GM19324 (cell line): Measurements from ENCODE around the gene PHAX.
A peak's percentile ranks its signal among the peaks of the same experiment; 100 is the strongest.
"Not testable (repeated sequence)": the region's sequence is repeated elsewhere in the genome, so short reads cannot be mapped to it uniquely, and the experiment has no call there.

Experiments
- ATAC-seq: cut with Tn5 transposase; IDR thresholded peaks from one replicate; pipeline ENCODE4 v1.9.1; 2021; ENCODE audit warnings: mild to moderate bottlenecking, moderate library complexity; ENCODE audit not compliant: unreplicated experiment, low FRiP score

The PHAX gene

GRCh38 chr5:126599971-126600630 is 646 bp upstream of the PHAX start:
- ATAC-seq, result not testable (repeated sequence)

GRCh38 chr5:126603402-126603991 is 2.8 kb downstream of the PHAX start:
- ATAC-seq, result no peak

DNA sequence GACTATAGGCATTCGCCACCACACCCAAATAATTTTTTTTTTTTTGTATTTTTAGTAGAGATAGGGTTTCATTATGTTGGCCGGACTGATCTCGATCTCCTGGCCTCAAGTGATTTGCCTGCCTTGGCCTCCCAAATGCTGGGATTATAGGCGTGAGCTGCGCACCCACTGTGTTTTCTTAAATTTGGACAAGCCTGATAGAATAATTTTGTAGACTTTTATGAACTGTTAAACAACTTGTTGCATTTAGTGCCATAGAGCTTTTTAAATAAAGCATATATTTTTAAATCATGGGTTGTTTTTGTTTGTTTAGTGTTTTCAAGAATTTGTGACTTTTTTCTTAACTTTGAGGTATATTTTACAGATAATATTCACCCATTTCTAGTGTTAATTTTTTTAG is 4.8 kb downstream of the PHAX start:
- no peak for ATAC-seq

DNA sequence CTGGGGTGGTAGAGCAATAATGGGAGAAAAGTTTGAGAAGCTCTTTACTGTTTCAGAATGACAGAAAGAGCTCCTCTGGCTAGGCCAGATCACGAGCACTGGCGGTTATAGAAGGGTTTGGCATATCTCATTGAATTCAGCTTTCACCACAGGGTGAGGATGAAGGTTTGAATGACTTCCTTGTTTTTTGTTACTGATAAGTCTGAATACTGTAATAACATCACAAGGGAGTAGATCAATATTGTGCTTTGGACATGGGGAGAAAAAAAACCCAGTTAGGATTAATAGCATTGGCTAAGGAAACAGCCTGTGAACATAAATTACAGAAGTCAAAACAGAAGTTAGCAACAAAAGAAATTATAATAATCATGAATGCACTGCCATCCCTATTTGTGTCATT is 9.4 kb downstream of the PHAX start:
- ATAC-seq, result no peak

- ATAC-seq, result no peak
Observed at GRCh38 chr5:126610616-126611015, 9.9 kb downstream of the PHAX start.

- no peak for ATAC-seq
Observed at GRCh38 chr5:126613941-126614592, 13.3 kb downstream of the PHAX start.

GRCh38 chr5:126615286-126615685 is 14.5 kb downstream of the PHAX start:
- ATAC-seq, result peak; percentile 94

DNA sequence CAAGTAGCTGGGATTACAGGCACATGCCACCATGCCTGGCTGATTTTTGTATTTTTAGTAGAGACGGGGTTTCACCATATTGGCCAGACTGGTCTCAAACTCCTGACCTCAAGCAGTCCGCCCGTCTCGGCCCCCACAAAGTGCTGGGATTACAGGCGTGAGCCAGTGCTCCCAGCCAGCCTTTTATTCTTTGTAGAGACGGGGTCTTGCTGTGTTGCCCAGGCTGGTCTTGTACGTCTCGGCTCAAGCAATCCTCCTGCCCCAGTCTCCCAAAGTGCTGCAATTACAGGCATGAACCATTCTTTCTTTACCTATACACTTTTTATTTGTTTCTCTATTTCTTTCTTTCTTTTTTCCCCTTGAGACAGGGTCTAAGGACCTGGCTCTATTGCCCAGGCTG is 16.9 kb downstream of the PHAX start:
- ATAC-seq, result not testable (repeated sequence)

DNA sequence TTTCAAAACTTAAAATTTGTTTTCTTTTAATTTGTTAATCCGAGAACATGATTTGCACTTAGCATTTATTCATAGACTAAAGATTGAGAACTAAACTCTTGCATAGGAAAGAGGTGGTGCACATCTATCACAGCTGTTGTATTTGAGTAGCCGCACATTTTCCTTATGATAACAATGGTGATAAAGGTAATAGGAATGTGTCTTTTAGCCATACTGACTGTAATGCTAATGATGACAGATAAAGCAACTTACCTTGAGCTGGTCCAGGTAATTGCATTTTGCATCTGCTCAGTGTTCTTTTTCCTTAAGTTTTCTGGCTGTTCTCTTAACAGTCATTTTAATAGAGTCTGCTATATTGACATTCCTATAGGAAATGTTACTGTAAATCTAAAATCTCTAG is 19.0 kb downstream of the PHAX start:
- no peak for ATAC-seq

DNA sequence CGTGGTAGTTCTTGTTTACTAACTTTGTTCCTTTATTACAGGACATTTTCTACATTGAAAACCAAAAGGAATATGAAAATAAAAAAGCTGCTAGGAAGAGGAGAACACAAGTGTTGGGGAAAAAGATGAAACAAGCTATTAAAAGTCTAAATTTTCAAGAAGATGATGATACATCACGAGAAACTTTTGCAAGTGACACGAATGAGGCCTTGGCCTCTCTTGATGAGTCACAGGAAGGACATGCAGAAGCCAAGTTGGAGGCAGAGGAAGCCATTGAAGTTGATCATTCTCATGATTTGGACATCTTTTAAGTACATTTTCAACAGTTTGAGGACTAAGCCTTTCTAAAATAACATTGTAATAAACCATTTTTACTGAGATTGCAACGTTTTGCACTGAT is 23.8 kb downstream of the PHAX start:
- ATAC-seq, result no peak

GRCh38 chr5:126628102-126628501 is 27.4 kb downstream of the PHAX start:
- ATAC-seq, result no peak

DNA sequence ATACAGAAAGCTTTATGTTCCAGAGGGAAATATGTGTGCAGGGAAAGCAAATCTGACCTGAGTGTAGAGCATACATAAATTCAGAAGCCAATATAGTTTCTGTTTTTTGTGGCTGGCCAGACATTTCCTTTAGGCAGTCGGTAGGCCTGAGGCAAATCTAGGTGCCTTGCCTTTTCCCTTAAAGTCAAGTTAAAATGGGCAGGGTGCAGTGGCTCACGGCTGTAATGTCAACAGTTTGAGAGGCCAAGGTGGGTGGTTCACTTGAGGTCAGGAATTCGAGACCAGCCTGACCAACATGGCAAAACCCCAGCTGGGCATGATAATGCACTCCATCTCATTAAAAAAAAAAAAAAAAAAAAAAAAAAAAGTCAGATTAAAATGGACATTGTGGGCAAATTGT is 31.2 kb downstream of the PHAX start:
- no peak for ATAC-seq

DNA sequence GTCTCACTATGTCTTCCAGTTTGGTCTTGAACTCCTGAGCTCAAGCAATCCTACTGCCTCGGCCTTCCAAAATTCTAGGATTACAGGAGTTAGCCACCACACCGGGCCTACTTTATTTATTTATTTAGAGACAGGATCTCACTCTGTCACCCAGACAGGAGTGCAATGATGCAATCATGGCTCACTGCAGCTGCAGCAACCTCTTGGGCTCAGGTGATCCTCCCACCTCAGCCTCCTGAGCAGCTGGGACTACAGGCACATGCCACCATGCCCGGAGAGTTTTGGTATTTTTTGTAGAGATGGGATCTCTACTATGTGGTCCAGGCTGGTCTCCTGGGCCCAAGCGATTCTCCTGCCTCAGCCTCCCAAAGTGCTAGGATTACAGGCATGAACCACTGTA is 32.8 kb downstream of the PHAX start:
- no peak for ATAC-seq

- no peak for ATAC-seq
Observed at GRCh38 chr5:126635585-126635984, 34.8 kb downstream of the PHAX start.

DNA sequence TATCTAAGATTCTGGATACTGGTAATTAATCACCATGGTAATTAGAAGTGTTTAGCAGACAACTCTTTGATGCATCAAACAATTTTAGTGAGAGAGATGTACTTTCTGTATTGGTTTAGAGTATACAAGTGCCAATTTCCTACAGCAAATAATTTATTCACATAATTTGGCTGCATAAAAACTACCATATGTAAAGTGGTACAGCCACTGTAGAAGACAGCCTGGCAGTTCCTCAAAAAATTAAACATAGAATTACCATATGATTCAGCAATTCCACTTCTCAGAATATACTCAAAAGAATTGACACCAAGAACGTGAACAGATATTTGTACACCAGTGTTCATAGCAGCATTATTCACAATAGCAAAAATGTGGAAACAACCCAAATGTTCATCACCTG is 36.2 kb downstream of the PHAX start:
- no peak for ATAC-seq

GRCh38 chr5:126640866-126641265 is 40.1 kb downstream of the PHAX start:
- ATAC-seq, result no peak

DNA sequence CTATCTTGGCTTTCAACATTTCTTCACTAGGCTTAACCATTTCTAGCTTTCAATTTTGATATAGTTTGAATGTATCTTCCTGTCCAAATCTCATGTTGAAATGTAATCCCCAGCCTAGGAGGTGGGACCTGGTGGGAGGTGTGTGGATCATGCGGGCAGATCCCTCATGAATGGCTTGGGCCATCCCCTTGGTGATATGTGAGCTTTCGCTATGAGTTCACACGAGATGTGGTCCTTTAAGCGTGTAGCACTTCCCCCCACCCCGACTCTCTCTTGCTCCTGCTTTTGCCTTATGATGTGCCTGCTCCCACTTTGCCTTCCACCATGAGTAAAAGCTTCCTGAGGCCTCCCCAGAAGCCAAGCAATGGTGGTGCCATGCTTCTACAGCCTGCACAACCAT is 40.6 kb downstream of the PHAX start:
- ATAC-seq, result no peak

DNA sequence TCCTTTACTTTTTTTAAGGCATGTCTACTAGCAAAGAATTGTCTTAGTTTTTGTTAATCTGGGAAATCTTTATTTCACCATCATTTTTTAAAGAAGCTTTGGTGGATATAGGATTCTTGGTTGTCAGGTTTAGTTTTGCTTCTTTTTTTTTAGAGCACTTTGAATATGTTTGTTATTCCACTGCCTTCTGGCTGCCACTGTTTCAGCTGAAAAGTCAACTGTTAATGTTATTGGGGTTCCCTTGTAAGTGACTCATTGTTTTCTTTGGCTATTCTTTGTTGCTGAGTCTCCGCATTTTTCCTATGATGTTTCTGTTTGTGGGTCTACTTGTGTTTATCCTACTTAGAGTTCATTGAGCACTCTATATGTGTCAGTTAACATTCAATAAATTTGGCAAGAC is 44.4 kb downstream of the PHAX start:
- ATAC-seq, result no peak

GRCh38 chr5:126647071-126647470 is 46.3 kb downstream of the PHAX start:
- no peak for ATAC-seq

DNA sequence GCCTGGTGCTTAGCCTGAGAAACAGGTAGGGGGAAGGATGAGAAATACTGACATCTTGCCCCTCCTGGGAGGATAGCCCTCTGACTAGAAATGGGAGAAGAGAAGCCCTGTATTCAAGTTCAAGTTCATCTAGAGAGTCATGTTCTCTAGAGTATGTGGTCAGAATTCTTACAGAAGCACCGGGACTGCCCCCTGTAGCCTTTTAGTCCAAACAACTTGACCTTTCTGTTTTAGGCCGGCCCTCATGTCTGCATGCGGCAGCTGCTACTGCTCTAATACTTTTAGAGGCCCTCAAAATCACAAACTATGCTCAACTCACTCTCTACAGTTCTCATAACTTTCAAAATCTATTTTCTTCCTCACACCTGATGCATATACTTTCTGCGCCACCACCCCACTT is 47.7 kb downstream of the PHAX start:
- no peak for ATAC-seq

DNA sequence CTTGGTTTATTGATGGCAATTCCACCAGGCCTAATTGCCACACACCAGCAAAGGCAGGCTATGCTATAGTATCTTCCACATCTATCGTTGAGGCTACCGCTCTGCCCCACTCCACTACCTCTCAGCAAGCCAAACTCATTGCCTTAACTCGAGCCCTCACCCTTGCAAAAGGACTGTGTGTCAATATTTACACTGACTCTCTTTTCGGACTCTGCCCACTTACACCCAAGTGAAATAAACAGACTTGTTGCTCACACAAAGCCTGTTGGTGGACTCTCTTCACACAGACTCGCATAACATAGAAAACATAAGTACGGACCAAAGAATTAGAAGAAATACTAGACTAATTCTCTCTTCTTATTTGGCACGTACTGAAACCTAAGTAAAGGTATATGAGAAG is 48.3 kb downstream of the PHAX start:
- ATAC-seq, result not testable (repeated sequence)

DNA sequence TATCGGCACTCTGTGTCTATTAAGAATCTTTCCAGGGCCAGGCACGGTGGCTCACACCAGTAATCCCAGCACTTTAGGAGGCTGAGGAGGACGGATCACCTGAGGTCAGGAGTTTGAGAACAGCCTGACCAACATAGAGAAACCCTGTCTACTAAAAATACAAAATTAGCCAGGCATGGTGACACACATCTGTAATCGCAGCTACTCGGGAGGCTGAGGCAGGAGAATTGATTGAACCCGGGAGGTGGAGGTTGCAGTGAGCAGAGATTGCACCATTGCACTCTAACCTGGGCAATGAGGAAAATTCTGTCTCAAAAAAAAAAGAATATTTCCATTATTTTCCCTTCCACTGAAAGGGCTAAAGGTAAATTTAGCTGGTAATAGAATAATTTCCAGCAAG is 49.0 kb downstream of the PHAX start:
- ATAC-seq, result not testable (repeated sequence)
